Neural progenitor cell (in vitro differentiated cells): ENCODE data around the gene IPPK. TPM values are rescaled to one million over a fixed set of nuclear protein-coding genes. Genes with fewer than 3 reads are reported as not detected.

ENCODE experiments used
- DNase-seq: peaks from one replicate; pipeline ENCODE4 v3.0.0-alpha.2; 2016; ENCODE audit warnings: low spot score
- H2AFZ ChIP-seq: fragments of 200-600 bp; sonication (generic); replicated peaks from 2 replicates; pipeline ENCODE4 v1.6.1; 2016; ENCODE audit warnings: antibody characterized with exemption
- H3F3A ChIP-seq: fragments of 200-600 bp; sonication (generic); 2 replicates; pipeline ENCODE4 v1.6.1; 2016; ENCODE audit warnings: antibody characterized with exemption, low read depth
- H3K27ac ChIP-seq: fragments of 200-600 bp; sonication (generic); 2 replicates; pipeline ENCODE4 v1.5.1; 2016; ENCODE audit warnings: mild to moderate bottlenecking
- H3K27me3 ChIP-seq: fragments of 200-600 bp; sonication (generic); 2 replicates; pipeline ENCODE4 v1.6.1; 2016; ENCODE audit warnings: mild to moderate bottlenecking, moderate library complexity
- H3K36me3 ChIP-seq: fragments of 200-600 bp; sonication (generic); 2 replicates; pipeline ENCODE4 v1.5.1; 2016
- H3K4me1 ChIP-seq: fragments of 200-600 bp; sonication (generic); 2 replicates; pipeline ENCODE4 v1.6.1; 2016; ENCODE audit warnings: mixed run types
- H3K4me2 ChIP-seq: fragments of 200-600 bp; sonication (generic); 2 replicates; pipeline ENCODE4 v1.6.1; 2016
- H3K4me3 ChIP-seq: fragments of 200-600 bp; sonication (generic); 2 replicates; pipeline ENCODE4 v1.5.1; 2016
- H3K79me2 ChIP-seq: fragments of 200-600 bp; sonication (generic); 2 replicates; pipeline ENCODE4 v1.6.1; 2016; ENCODE audit warnings: low read depth
- H3K9ac ChIP-seq: fragments of 200-600 bp; sonication (generic); 2 replicates; pipeline ENCODE4 v1.6.1; 2016
- H3K9me3 ChIP-seq: fragments of 200-600 bp; sonication (generic); 2 replicates; pipeline ENCODE4 v1.5.1; 2016; ENCODE audit warnings: low read depth
- H4K20me1 ChIP-seq: fragments of 200-600 bp; sonication (generic); 2 replicates; pipeline ENCODE4 v1.6.1; 2016; ENCODE audit warnings: low read depth
- H3K27ac Mint-ChIP-seq: 3 replicates; pipeline ENCODE4 v1.8.0; 2021; ENCODE audit warnings: mixed read lengths
- H3K27me3 Mint-ChIP-seq: 2 replicates; pipeline ENCODE4 v1.8.0; 2022; ENCODE audit warnings: low read depth, mild to moderate bottlenecking, inconsistent platforms, moderate library complexity, mixed read lengths; ENCODE audit not compliant: insufficient read depth
- H3K36me3 Mint-ChIP-seq: 3 replicates; pipeline ENCODE4 v1.8.0; 2021; ENCODE audit warnings: mixed read lengths
- H3K4me1 Mint-ChIP-seq: 3 replicates; pipeline ENCODE4 v1.8.0; 2021; ENCODE audit warnings: mixed read lengths
- H3K4me3 Mint-ChIP-seq: 3 replicates; pipeline ENCODE4 v1.8.0; 2021; ENCODE audit warnings: mild to moderate bottlenecking, moderate library complexity, mixed read lengths
- H3K9me3 Mint-ChIP-seq: 3 replicates; pipeline ENCODE4 v1.8.0; 2020; ENCODE audit warnings: mixed read lengths
- EZH2 ChIP-seq: fragments of 200-600 bp; sonication (generic); IDR thresholded peaks from 2 replicates; pipeline ENCODE4 v1.6.1; 2017; ENCODE audit warnings: antibody characterized with exemption, mild to moderate bottlenecking, moderate library complexity
- EZH2phosphoT487 ChIP-seq: fragments of 200-600 bp; sonication (generic); IDR thresholded peaks from 2 replicates; pipeline ENCODE4 v1.6.1; 2017; ENCODE audit warnings: antibody characterized with exemption
- total RNA-seq: library from RNA; depleted of rRNA; stranded (reverse); fragments of >200 nt; gene quantifications from 2 replicates; pipeline ENCODE4 v1.2.3, GENCODE V29; 2015; ENCODE audit warnings: low replicate concordance
- TF ChIP-seq, protein P1 (sequence below): fragments of 200-600 bp; sonication (generic); IDR thresholded peaks from 2 replicates; pipeline ENCODE4 v1.5.1; 2017; ENCODE audit warnings: antibody characterized with exemption, mild to moderate bottlenecking

Gene IPPK
- total RNA-seq, 1 donor from 2014 or later = 16.8 TPM

DNA sequence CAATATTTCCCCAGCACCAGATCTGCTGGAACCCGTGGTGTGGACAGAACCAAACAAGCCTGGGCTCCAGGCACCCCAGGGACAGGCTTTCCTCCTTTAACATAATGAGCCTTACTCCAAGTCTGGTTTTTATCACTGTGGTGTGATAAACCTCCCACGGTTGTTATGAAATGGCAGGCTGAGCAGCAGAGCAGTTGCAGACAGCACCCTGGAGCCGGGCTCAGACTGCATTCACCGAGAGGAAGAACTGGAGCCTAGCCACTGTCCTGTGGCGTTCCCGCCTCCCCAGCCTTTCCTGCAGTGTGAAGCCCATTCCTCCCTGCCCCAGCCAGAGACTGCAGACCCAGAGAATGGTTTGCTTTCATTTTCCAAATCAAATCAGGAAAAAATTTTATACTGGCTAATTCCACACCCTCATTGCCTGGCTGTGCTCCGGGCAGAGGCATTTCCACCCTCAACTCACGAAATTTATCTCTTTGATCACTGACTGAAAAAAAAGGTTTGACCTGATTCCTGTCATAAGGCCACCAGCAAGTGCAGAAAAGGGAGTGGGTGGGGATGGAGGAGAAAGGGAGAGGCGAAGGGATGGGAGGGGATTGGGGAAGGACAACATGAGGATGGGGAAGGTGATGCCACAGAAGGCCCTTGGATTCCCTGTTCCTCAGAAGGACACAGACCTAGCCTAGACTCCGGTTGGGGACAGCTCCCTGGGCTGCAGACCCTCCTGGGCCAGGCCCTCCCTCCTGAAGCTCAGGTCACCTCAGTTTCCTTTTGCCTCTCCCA lies 18.9 kb downstream of the IPPK start:
- H3K27me3 ChIP-seq = no peaks in the 10 kb centered on the region
- H3K27ac ChIP-seq = no peak overlapping the region
- H3K36me3 ChIP-seq = peaks cover 3% of the 10 kb centered on the region
- no peak overlapping the region for H3K27ac Mint-ChIP-seq
- no peaks in the 10 kb centered on the region for H3K4me1 ChIP-seq
- H2AFZ ChIP-seq = no peak overlapping the region
- no peaks in the 10 kb centered on the region for H3F3A ChIP-seq
- H3K4me2 ChIP-seq = no peak overlapping the region
- H3K79me2 ChIP-seq = no peaks in the 10 kb centered on the region
- no peaks in the 10 kb centered on the region for H3K4me1 Mint-ChIP-seq
- H3K27me3 Mint-ChIP-seq = peaks cover 2% of the 10 kb centered on the region
- no peaks in the 10 kb centered on the region for H3K9me3 Mint-ChIP-seq
- TF ChIP-seq EZH2phosphoT487 (no peak), EZH2 (no peak)
- TF ChIP-seq, protein P1, sequence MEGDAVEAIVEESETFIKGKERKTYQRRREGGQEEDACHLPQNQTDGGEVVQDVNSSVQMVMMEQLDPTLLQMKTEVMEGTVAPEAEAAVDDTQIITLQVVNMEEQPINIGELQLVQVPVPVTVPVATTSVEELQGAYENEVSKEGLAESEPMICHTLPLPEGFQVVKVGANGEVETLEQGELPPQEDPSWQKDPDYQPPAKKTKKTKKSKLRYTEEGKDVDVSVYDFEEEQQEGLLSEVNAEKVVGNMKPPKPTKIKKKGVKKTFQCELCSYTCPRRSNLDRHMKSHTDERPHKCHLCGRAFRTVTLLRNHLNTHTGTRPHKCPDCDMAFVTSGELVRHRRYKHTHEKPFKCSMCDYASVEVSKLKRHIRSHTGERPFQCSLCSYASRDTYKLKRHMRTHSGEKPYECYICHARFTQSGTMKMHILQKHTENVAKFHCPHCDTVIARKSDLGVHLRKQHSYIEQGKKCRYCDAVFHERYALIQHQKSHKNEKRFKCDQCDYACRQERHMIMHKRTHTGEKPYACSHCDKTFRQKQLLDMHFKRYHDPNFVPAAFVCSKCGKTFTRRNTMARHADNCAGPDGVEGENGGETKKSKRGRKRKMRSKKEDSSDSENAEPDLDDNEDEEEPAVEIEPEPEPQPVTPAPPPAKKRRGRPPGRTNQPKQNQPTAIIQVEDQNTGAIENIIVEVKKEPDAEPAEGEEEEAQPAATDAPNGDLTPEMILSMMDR = no peak
- DNase-seq = no peak
- H3K36me3 Mint-ChIP-seq = peaks cover 28% of the 10 kb centered on the region
- no peak overlapping the region for H3K4me3 ChIP-seq
- H3K9me3 ChIP-seq = no peaks in the 10 kb centered on the region
- peaks cover 4% of the 10 kb centered on the region for H4K20me1 ChIP-seq
- no peak overlapping the region for H3K9ac ChIP-seq
- no peak overlapping the region for H3K4me3 Mint-ChIP-seq

DNA sequence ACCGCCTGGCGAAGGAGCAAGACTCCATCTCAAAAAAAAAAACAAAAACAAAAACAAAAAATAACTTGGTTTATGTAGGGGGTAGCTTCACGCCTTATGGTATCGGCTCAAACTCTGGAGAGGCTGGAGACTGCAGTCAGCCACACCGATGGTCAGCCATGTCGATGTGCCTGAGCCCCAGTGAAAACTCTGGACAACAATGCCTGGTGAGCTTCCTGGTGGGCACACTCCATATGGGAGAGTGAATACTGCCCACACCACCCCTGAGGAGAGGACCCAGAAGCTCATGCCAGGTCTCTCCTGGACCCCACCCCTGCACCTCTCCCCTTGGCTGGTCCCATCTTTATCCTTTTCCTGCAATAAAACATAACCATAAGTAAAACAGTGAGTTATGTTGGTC lies 19.6 kb downstream of the IPPK start:
- Mint-ChIP-seq H3K27ac (no peak overlapping the region), H3K27me3 (peaks cover 2% of the 10 kb centered on the region), H3K36me3 (peaks cover 33% of the 10 kb centered on the region), H3K9me3 (no peaks in the 10 kb centered on the region), H3K4me3 (no peak overlapping the region), H3K4me1 (no peaks in the 10 kb centered on the region)
- no peak overlapping the region for H3K27ac ChIP-seq
- no peaks in the 10 kb centered on the region for H3K27me3 ChIP-seq
- no peak for DNase-seq
- H3K4me3 ChIP-seq = no peak overlapping the region
- no peak overlapping the region for H2AFZ ChIP-seq
- no peak for TF ChIP-seq EZH2
- TF ChIP-seq, protein P1 = no peak
- TF ChIP-seq EZH2phosphoT487 = no peak
- no peaks in the 10 kb centered on the region for H3K79me2 ChIP-seq
- no peak overlapping the region for H3K4me2 ChIP-seq
- no peaks in the 10 kb centered on the region for H3K4me1 ChIP-seq
- H3K9ac ChIP-seq = no peak overlapping the region
- H3F3A ChIP-seq = no peaks in the 10 kb centered on the region
- peaks cover 4% of the 10 kb centered on the region for H4K20me1 ChIP-seq
- H3K9me3 ChIP-seq = no peaks in the 10 kb centered on the region
- peaks cover 3% of the 10 kb centered on the region for H3K36me3 ChIP-seq

DNA sequence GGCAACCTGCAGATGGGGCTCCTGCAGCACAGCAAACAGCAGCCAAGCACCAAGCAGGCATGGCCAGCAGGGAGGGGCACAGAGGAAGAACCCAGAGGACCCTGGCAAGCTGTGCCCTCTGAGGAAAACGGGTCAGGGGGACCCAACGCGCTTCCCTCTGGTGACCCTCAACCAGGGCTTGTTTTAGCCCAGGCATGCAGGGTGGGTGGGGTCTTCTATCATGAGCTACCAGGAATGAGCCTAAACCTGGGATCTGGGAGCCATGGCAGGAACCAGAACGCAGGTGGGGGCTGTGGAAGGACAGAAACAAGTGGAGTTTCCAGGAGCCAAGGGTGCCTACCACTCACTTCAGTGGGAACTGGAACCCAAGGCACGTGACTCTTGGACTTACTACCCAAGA lies 20.9 kb downstream of the IPPK start:
- Histone ChIP-seq H3K9ac (no peak overlapping the region), H3K36me3 (peaks cover 3% of the 10 kb centered on the region), H3K27me3 (no peaks in the 10 kb centered on the region), H3K4me3 (no peak overlapping the region), H4K20me1 (no peaks in the 10 kb centered on the region), H3K4me1 (no peaks in the 10 kb centered on the region), H3K27ac (no peak overlapping the region), H3F3A (no peaks in the 10 kb centered on the region), H3K79me2 (no peaks in the 10 kb centered on the region), H3K9me3 (no peaks in the 10 kb centered on the region), H2AFZ (no peak overlapping the region), H3K4me2 (no peak overlapping the region)
- Mint-ChIP-seq H3K4me1 (no peaks in the 10 kb centered on the region), H3K9me3 (no peaks in the 10 kb centered on the region), H3K27me3 (peaks cover 2% of the 10 kb centered on the region), H3K27ac (no peak overlapping the region), H3K36me3 (peaks cover 38% of the 10 kb centered on the region), H3K4me3 (no peak overlapping the region)
- TF ChIP-seq EZH2phosphoT487 (no peak), EZH2 (no peak)
- TF ChIP-seq, protein P1 = no peak
- DNase-seq = no peak
